ENCODE data around the gene ZNF276.

GRCh38 chr16:89723279-89724250 lies 2.2 kb downstream of the ZNF276 start:
- TF ChIP-seq CTCF (IDR thresholded peaks at IDR 0.05; ENCODE audit: low read length) (no peak), EZH2 (optimal IDR thresholded peaks at IDR 0.05; ENCODE audit: low read depth, low read length) (no peak)
